OCI-LY1 (cell line): ENCODE measurements around the gene PACS2.

Experiments
- H2AFZ ChIP-seq: fragments of 200-600 bp; sonication (generic), shearing (Covaris generic); 2 replicates; pipeline ENCODE4 v1.6.0; 2014; ENCODE audit warnings: antibody characterized with exemption, mild to moderate bottlenecking, low read length
- H3F3A ChIP-seq: fragments of 200-600 bp; sonication (generic), shearing (Covaris generic); 2 replicates; pipeline ENCODE4 v1.6.0; 2014; ENCODE audit warnings: mild to moderate bottlenecking, antibody characterized with exemption, low read length, moderate library complexity; ENCODE audit not compliant: insufficient read depth
- H3K27ac ChIP-seq: fragments of 200-600 bp; sonication (generic); 2 replicates; pipeline ENCODE4 v1.5.1; 2014; ENCODE audit warnings: low read length, mixed run types, mild to moderate bottlenecking, low read depth; ENCODE audit not compliant: poor library complexity, severe bottlenecking
- H3K27me3 ChIP-seq: fragments of 200-600 bp; sonication (generic); 2 replicates; pipeline ENCODE4 v1.6.0; 2014; ENCODE audit warnings: antibody characterized with exemption, mild to moderate bottlenecking, low read length, moderate library complexity; ENCODE audit not compliant: insufficient read depth
- H3K36me3 ChIP-seq: fragments of 200-600 bp; sonication (generic); 2 replicates; pipeline ENCODE4 v1.6.1; 2014; ENCODE audit warnings: mild to moderate bottlenecking, antibody characterized with exemption, low read length, moderate library complexity, mixed read lengths; ENCODE audit not compliant: insufficient read depth
- H3K4me1 ChIP-seq: fragments of 200-600 bp; sonication (generic); 2 replicates; pipeline ENCODE4 v1.5.1; 2014; ENCODE audit warnings: mild to moderate bottlenecking, low read length, moderate library complexity; ENCODE audit not compliant: insufficient read depth, severe bottlenecking
- H3K4me2 ChIP-seq: fragments of 200-600 bp; sonication (generic), shearing (Covaris generic); 2 replicates; pipeline ENCODE4 v1.6.1; 2014; ENCODE audit warnings: low read length
- H3K4me3 ChIP-seq: fragments of 200-600 bp; sonication (generic); 2 replicates; pipeline ENCODE4 v1.5.1; 2014; ENCODE audit warnings: low read length, low read depth, mild to moderate bottlenecking, mixed read lengths; ENCODE audit not compliant: poor library complexity, severe bottlenecking
- H3K79me2 ChIP-seq: fragments of 200-600 bp; shearing (Covaris generic); 2 replicates; pipeline ENCODE4 v1.6.1; 2016; ENCODE audit warnings: mixed run types, low read length, mixed read lengths; ENCODE audit not compliant: insufficient read depth
- H3K9ac ChIP-seq: fragments of 200-600 bp; sonication (generic), shearing (Covaris generic); 2 replicates; pipeline ENCODE4 v1.6.1; 2014; ENCODE audit warnings: mild to moderate bottlenecking, low read length, mixed read lengths
- H3K9me2 ChIP-seq: fragments of 200-600 bp; sonication (generic), shearing (Covaris generic); 2 replicates; pipeline ENCODE4 v1.6.1; 2014; ENCODE audit warnings: low read depth, mild to moderate bottlenecking, low read length, mixed read lengths
- H3K9me3 ChIP-seq: fragments of 200-600 bp; shearing (Covaris generic); 2 replicates; pipeline ENCODE4 v1.6.1; 2014; ENCODE audit warnings: low read length, mixed read lengths
- H4K20me1 ChIP-seq: fragments of 200-600 bp; sonication (generic), shearing (Covaris generic); 2 replicates; pipeline ENCODE4 v1.6.0; 2016; ENCODE audit warnings: mild to moderate bottlenecking, low read length; ENCODE audit not compliant: insufficient read depth
- CTCF ChIP-seq: fragments of 200-600 bp; sonication (generic), shearing (Covaris generic); IDR thresholded peaks from 2 replicates; pipeline ENCODE4 v1.5.1; 2017; ENCODE audit warnings: mild to moderate bottlenecking, antibody characterized with exemption, low read length, moderate library complexity, mixed read lengths
- EZH2 ChIP-seq: fragments of 200-600 bp; sonication (generic), shearing (Covaris generic); IDR thresholded peaks from 2 replicates; pipeline ENCODE4 v1.8.0; 2017; ENCODE audit warnings: borderline replicate concordance, mixed run types, mild to moderate bottlenecking, antibody characterized with exemption, low read length, moderate library complexity, mixed read lengths

PACS2 gene

GRCh38 chr14:105337966-105338741, 23.6 kb downstream of the PACS2 start:
- H3K4me1 ChIP-seq, result peaks cover 19% of the 10 kb centered on the region
- no peak overlapping the region for H3K4me3 ChIP-seq
- no peak overlapping the region for H3K9ac ChIP-seq
- no peaks in the 10 kb centered on the region for H3K79me2 ChIP-seq
- no peaks in the 10 kb centered on the region for H3F3A ChIP-seq
- TF ChIP-seq CTCF, result no peak
- TF ChIP-seq EZH2, result no peak
- no peaks in the 10 kb centered on the region for H3K36me3 ChIP-seq
- H2AFZ ChIP-seq, result no peak overlapping the region
- no peaks in the 10 kb centered on the region for H4K20me1 ChIP-seq
- no peaks in the 10 kb centered on the region for H3K27me3 ChIP-seq
- no peaks in the 10 kb centered on the region for H3K9me2 ChIP-seq
- no peaks in the 10 kb centered on the region for H3K9me3 ChIP-seq
- H3K4me2 ChIP-seq, result no peak overlapping the region
- no peak overlapping the region for H3K27ac ChIP-seq

GRCh38 chr14:105340821-105341733, 26.5 kb downstream of the PACS2 start:
- H3F3A ChIP-seq, result no peaks in the 10 kb centered on the region
- H3K4me1 ChIP-seq, result peaks cover 19% of the 10 kb centered on the region
- H3K36me3 ChIP-seq, result no peaks in the 10 kb centered on the region
- TF ChIP-seq CTCF, result no peak
- TF ChIP-seq EZH2, result no peak
- H3K27ac ChIP-seq, result peak overlapping the region; percentile 65
- no peak overlapping the region for H3K4me3 ChIP-seq
- H3K4me2 ChIP-seq, result no peak overlapping the region
- 0 out of 2 replicates have a peak, but pooled peaks cover 3% of the 10 kb centered on the region for H3K9me3 ChIP-seq
- no peaks in the 10 kb centered on the region for H3K9me2 ChIP-seq
- H2AFZ ChIP-seq, result no peak overlapping the region
- no peak overlapping the region for H3K9ac ChIP-seq
- H4K20me1 ChIP-seq, result no peaks in the 10 kb centered on the region
- H3K27me3 ChIP-seq, result peaks cover 4% of the 10 kb centered on the region; the same call in 1 of the 2 replicates
- no peaks in the 10 kb centered on the region for H3K79me2 ChIP-seq

GRCh38 chr14:105343194-105343593, 28.6 kb downstream of the PACS2 start:
- H4K20me1 ChIP-seq, result no peaks in the 10 kb centered on the region
- H3K9me3 ChIP-seq, result 0 out of 2 replicates have a peak, but pooled peaks cover 3% of the 10 kb centered on the region
- TF ChIP-seq EZH2 (no peak), CTCF (no peak)
- H3K9ac ChIP-seq, result no peak overlapping the region
- H3K4me3 ChIP-seq, result no peak overlapping the region
- H3K36me3 ChIP-seq, result no peaks in the 10 kb centered on the region
- H3F3A ChIP-seq, result no peaks in the 10 kb centered on the region
- H3K4me1 ChIP-seq, result peaks cover 19% of the 10 kb centered on the region
- peaks cover 9% of the 10 kb centered on the region; the same call in 1 of the 2 replicates for H3K27me3 ChIP-seq
- no peaks in the 10 kb centered on the region for H3K79me2 ChIP-seq
- no peak overlapping the region for H3K27ac ChIP-seq
- H2AFZ ChIP-seq, result no peak overlapping the region
- H3K4me2 ChIP-seq, result no peak overlapping the region
- H3K9me2 ChIP-seq, result no peaks in the 10 kb centered on the region
